GM23338 (cell line): ENCODE measurements around the gene ATG4C. TPM values are rescaled to one million over a fixed set of nuclear protein-coding genes. Genes with fewer than 3 reads are reported as not detected.
"Not testable (repeated sequence)": the region's sequence is repeated elsewhere in the genome, so short reads cannot be mapped to it uniquely, and the experiment has no call there.

Source experiments
- ATAC-seq: fragments of 200-7000 bp; cut with Tn5 transposase; 3 replicates; pipeline ENCODE4 v1.9.1; 2020
- DNase-seq: peaks from one replicate; pipeline ENCODE4 v3.0.0-alpha.2; 2015; ENCODE audit warnings: low spot score
- H2AFZ ChIP-seq: fragments of 200-600 bp; sonication (generic); 2 replicates; pipeline ENCODE4 v1.8.0; 2016; ENCODE audit warnings: antibody characterized with exemption, mild to moderate bottlenecking, moderate library complexity
- H3F3A ChIP-seq: fragments of 200-600 bp; sonication (generic); replicated peaks from 2 replicates; pipeline ENCODE4 v1.8.0; 2017; ENCODE audit warnings: antibody characterized with exemption, mixed run types, low read depth
- H3K27ac ChIP-seq: fragments of 200-600 bp; sonication (generic); 2 replicates; pipeline ENCODE4 v1.6.1; 2016; ENCODE audit warnings: low read depth
- H3K27me3 ChIP-seq: fragments of 200-600 bp; sonication (generic); 2 replicates; pipeline ENCODE4 v1.8.0; 2016; ENCODE audit warnings: mild to moderate bottlenecking, mixed run types, moderate library complexity; ENCODE audit not compliant: insufficient read depth
- H3K36me3 ChIP-seq: fragments of 200-600 bp; sonication (generic); 2 replicates; pipeline ENCODE4 v1.8.0; 2016; ENCODE audit warnings: mild to moderate bottlenecking; ENCODE audit not compliant: insufficient read depth
- H3K4me1 ChIP-seq: fragments of 200-600 bp; sonication (generic); 2 replicates; pipeline ENCODE4 v1.8.0; 2016; ENCODE audit warnings: mild to moderate bottlenecking, moderate library complexity; ENCODE audit not compliant: insufficient read depth
- H3K4me2 ChIP-seq: fragments of 200-600 bp; sonication (generic); 2 replicates; pipeline ENCODE4 v1.7.1; 2017; ENCODE audit warnings: mixed run types
- H3K4me3 ChIP-seq: fragments of 200-600 bp; sonication (generic); 2 replicates; pipeline ENCODE4 v1.6.1; 2016; ENCODE audit warnings: mixed run types
- H3K79me2 ChIP-seq: fragments of 200-600 bp; sonication (generic); replicated peaks from 2 replicates; pipeline ENCODE4 v1.8.0; 2017; ENCODE audit warnings: mild to moderate bottlenecking; ENCODE audit not compliant: insufficient read depth
- H3K9me2 ChIP-seq: fragments of 200-600 bp; sonication (generic); 2 replicates; pipeline ENCODE4 v1.8.0; 2017; ENCODE audit not compliant: insufficient read depth
- H4K20me1 ChIP-seq: fragments of 200-600 bp; sonication (generic); replicated peaks from 2 replicates; pipeline ENCODE4 v1.8.0; 2017; ENCODE audit warnings: mild to moderate bottlenecking; ENCODE audit not compliant: insufficient read depth
- H3K27ac Mint-ChIP-seq: 2 replicates; pipeline ENCODE4 v1.8.0; 2020; ENCODE audit warnings: inconsistent platforms, mild to moderate bottlenecking, moderate library complexity, mixed read lengths
- H3K27me3 Mint-ChIP-seq: 3 replicates; pipeline ENCODE4 v1.8.0; 2022; ENCODE audit warnings: low read depth, mild to moderate bottlenecking, moderate library complexity, mixed read lengths, inconsistent platforms; ENCODE audit not compliant: insufficient read depth, poor library complexity
- H3K36me3 Mint-ChIP-seq: 3 replicates; pipeline ENCODE4 v1.8.0; 2021; ENCODE audit warnings: low read depth, mild to moderate bottlenecking, inconsistent platforms, moderate library complexity, mixed read lengths
- H3K4me1 Mint-ChIP-seq: 3 replicates; pipeline ENCODE4 v1.8.0; 2020; ENCODE audit warnings: mild to moderate bottlenecking, inconsistent platforms, mixed read lengths
- H3K4me3 Mint-ChIP-seq: 3 replicates; pipeline ENCODE4 v1.8.0; 2021; ENCODE audit warnings: moderate library complexity, mild to moderate bottlenecking, inconsistent platforms, mixed read lengths
- H3K9me3 Mint-ChIP-seq: 3 replicates; pipeline ENCODE4 v1.8.0; 2020; ENCODE audit warnings: moderate library complexity, mild to moderate bottlenecking, inconsistent platforms, mixed read lengths
- NANOG ChIP-seq: IDR thresholded peaks from 2 replicates; pipeline ENCODE4 v1.6.1; 2016; ENCODE audit warnings: antibody characterized with exemption, borderline replicate concordance
- polyA plus RNA-seq: library from polyadenylated mRNA; unstranded; fragments of >200 nt; fragmentation: Nextera tagmentation; extraction: Ambion mirVana; gene quantifications from 2 replicates; pipeline ENCODE4 v1.2.1, GENCODE V29; 2016
- total RNA-seq: library from RNA; depleted of rRNA; stranded (reverse); fragments of >200 nt; shearing (Covaris generic); gene quantifications from 2 replicates; pipeline ENCODE4 v1.2.3, GENCODE V29; 2014
- TF ChIP-seq, protein P1 (sequence below): fragments of 250-450 bp; sonication (Bioruptor Pico); IDR thresholded peaks from 2 replicates; pipeline ENCODE4 v1.5.0; 2020; ENCODE audit warnings: mild to moderate bottlenecking, moderate library complexity

The ATG4C gene
- total and polyA plus RNA-seq, 2 experiments from 2014 or later = 15.7 to 18.6 TPM

DNA sequence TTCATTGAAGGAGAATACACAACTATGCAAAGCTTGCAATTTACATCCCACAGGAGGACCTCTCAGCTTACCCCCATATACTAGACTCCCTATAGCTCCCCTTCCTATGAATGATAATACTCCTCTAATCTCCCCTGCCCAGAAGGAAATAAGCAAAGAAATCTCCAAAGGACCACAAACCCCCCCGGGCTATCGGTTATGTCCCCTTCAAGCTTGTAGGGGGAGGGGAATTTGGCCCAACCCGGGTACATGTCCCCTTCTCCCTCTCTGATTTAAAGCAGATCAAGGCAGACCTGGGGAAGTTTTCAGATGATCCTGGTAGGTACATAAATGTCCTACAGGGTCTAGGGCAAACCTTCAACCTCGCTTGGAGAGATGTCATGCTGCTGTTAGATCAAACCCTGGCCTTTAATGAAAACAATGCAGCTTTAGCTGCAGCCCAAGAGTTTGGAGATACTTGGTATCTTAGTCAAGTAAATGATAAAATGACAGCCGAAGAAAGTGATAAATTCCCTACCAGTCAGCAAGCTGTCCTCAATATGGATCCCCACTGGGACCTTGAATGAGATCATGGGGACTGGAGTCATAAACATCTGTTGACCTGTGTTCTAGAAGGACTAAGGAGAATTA, 27.6 kb upstream of the ATG4C start:
- ATAC-seq, H4K20me1 ChIP-seq, H3K36me3 ChIP-seq, H3K27ac Mint-ChIP-seq, H3K79me2 ChIP-seq, H2AFZ ChIP-seq, H3K9me2 ChIP-seq, H3K27me3 ChIP-seq: not testable (repeated sequence)
- Histone ChIP-seq H3K4me2 (peak overlapping the region; percentile 70), H3K4me3 (peak overlapping the region; percentile 45; the same call in 1 of the 2 replicates), H3K27ac (peak overlapping the region; percentile 91), H3K4me1 (peaks cover 27% of the 10 kb centered on the region), H3F3A (0 out of 2 replicates have a peak, but pooled peaks cover 12% of the 10 kb centered on the region)
- TF ChIP-seq, protein P1, sequence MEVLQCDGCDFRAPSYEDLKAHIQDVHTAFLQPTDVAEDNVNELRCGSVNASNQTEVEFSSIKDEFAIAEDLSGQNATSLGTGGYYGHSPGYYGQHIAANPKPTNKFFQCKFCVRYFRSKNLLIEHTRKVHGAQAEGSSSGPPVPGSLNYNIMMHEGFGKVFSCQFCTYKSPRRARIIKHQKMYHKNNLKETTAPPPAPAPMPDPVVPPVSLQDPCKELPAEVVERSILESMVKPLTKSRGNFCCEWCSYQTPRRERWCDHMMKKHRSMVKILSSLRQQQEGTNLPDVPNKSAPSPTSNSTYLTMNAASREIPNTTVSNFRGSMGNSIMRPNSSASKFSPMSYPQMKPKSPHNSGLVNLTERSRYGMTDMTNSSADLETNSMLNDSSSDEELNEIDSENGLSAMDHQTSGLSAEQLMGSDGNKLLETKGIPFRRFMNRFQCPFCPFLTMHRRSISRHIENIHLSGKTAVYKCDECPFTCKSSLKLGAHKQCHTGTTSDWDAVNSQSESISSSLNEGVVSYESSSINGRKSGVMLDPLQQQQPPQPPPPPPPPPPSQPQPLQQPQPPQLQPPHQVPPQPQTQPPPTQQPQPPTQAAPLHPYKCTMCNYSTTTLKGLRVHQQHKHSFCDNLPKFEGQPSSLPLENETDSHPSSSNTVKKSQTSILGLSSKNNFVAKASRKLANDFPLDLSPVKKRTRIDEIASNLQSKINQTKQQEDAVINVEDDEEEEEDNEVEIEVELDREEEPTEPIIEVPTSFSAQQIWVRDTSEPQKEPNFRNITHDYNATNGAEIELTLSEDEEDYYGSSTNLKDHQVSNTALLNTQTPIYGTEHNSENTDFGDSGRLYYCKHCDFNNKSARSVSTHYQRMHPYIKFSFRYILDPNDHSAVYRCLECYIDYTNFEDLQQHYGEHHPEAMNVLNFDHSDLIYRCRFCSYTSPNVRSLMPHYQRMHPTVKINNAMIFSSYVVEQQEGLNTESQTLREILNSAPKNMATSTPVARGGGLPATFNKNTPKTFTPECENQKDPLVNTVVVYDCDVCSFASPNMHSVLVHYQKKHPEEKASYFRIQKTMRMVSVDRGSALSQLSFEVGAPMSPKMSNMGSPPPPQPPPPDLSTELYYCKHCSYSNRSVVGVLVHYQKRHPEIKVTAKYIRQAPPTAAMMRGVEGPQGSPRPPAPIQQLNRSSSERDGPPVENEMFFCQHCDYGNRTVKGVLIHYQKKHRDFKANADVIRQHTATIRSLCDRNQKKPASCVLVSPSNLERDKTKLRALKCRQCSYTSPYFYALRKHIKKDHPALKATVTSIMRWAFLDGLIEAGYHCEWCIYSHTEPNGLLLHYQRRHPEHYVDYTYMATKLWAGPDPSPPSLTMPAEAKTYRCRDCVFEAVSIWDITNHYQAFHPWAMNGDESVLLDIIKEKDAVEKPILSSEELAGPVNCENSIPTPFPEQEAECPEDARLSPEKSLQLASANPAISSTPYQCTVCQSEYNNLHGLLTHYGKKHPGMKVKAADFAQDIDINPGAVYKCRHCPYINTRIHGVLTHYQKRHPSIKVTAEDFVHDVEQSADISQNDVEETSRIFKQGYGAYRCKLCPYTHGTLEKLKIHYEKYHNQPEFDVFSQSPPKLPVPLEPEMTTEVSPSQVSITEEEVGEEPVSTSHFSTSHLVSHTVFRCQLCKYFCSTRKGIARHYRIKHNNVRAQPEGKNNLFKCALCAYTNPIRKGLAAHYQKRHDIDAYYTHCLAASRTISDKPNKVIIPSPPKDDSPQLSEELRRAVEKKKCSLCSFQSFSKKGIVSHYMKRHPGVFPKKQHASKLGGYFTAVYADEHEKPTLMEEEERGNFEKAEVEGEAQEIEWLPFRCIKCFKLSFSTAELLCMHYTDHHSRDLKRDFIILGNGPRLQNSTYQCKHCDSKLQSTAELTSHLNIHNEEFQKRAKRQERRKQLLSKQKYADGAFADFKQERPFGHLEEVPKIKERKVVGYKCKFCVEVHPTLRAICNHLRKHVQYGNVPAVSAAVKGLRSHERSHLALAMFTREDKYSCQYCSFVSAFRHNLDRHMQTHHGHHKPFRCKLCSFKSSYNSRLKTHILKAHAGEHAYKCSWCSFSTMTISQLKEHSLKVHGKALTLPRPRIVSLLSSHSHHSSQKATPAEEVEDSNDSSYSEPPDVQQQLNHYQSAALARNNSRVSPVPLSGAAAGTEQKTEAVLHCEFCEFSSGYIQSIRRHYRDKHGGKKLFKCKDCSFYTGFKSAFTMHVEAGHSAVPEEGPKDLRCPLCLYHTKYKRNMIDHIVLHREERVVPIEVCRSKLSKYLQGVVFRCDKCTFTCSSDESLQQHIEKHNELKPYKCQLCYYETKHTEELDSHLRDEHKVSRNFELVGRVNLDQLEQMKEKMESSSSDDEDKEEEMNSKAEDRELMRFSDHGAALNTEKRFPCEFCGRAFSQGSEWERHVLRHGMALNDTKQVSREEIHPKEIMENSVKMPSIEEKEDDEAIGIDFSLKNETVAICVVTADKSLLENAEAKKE = peak; percentile 94
- 0 out of 2 replicates have a peak, but pooled peaks have one; percentile 10 for TF ChIP-seq NANOG
- Mint-ChIP-seq H3K4me1 (peaks cover 35% of the 10 kb centered on the region), H3K9me3 (peaks cover 51% of the 10 kb centered on the region), H3K4me3 (peak overlapping the region; percentile 19), H3K36me3 (peaks cover 58% of the 10 kb centered on the region), H3K27me3 (peaks cover 15% of the 10 kb centered on the region)
- DNase-seq = peak; percentile 24

DNA sequence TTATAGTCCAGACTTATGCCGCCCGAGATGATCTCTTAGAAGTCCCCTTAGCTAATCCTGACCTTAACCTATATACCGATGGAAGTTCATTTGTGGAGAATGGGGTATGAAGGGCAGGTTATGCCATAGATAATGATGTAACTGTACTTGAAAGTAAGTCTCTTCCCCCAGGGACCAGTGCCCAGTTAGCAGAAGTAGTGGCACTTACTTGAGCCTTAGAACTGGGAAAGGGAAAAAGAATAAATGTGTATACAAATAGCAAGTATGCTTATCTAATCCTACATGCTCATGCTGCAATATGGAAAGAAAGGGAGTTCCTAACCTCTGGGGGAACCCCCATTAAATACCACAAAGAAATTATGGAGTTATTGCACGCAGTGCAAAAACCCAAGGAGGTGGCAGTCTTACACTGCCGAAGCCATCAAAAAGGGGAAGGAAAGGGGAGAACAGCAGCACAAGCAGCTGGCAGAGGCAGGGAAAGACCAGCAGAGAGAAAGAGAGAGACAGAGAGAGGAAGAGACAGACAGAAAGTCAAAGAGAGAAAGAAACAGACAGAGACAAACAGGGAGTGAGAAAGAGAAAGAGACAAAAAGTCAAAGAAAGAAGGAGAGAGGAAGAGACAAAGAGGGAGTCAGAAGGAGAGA, 24.6 kb upstream of the ATG4C start:
- not testable (repeated sequence) for H3K9me2 ChIP-seq
- peaks cover 18% of the 10 kb centered on the region for H3K27me3 Mint-ChIP-seq

DNA sequence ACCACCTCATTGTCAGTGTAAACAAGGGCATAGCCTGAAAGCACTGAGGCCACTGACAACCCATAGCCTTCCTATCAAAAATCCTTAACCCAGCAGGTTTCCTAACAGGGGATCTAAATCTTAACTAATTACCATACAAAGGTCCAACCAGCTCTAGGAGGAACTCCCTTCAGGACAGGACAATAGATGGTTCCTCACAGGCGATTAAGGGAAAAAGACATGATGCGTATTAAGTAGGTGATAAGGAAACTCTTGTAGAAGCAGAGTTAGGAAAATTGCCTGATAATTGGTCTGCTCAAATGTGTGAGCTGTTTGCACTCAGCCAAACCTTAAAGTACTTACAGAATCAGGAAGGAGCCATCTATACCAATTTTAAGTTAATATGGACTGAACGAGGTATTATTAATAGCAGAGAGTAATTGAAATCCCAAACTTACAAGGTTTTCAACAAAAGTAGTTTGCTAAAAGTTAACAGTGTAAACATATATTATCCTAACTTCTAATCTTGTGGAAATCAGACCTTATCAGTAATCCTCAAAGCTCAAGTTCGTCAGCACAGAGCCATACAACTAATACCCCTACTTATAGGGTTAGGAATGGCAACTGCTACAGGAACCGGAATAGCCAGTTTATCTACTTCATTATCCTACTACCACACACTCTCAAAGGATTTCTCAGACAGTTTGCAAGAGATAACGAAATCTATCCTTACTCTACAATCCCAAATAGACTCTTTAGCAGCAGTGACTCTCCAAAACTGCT, 23.7 kb upstream of the ATG4C start:
- H3K27me3 Mint-ChIP-seq = peaks cover 18% of the 10 kb centered on the region
- H2AFZ ChIP-seq, H3K9me2 ChIP-seq, H3K4me3 Mint-ChIP-seq, H3K36me3 ChIP-seq, H3K4me3 ChIP-seq, H3K27ac Mint-ChIP-seq, H3K4me2 ChIP-seq, H4K20me1 ChIP-seq, DNase-seq, H3K79me2 ChIP-seq, ATAC-seq, H3F3A ChIP-seq, H3K27me3 ChIP-seq, H3K27ac ChIP-seq: not testable (repeated sequence)
- peaks cover 19% of the 10 kb centered on the region for H3K4me1 ChIP-seq
- peaks cover 42% of the 10 kb centered on the region for H3K9me3 Mint-ChIP-seq
- peaks cover 25% of the 10 kb centered on the region for H3K4me1 Mint-ChIP-seq
- H3K36me3 Mint-ChIP-seq = peaks cover 48% of the 10 kb centered on the region

More for the DNA sequence above, 24.6 kb upstream of the ATG4C start:
- not testable (repeated sequence) for ATAC-seq, H3K4me3 Mint-ChIP-seq, H3F3A ChIP-seq, H3K36me3 ChIP-seq, H3K27ac Mint-ChIP-seq, H3K27ac ChIP-seq, H3K4me3 ChIP-seq, H4K20me1 ChIP-seq, H2AFZ ChIP-seq, H3K4me2 ChIP-seq, H3K27me3 ChIP-seq, H3K79me2 ChIP-seq, DNase-seq
- H3K9me3 Mint-ChIP-seq = peaks cover 48% of the 10 kb centered on the region
- H3K4me1 Mint-ChIP-seq = peaks cover 34% of the 10 kb centered on the region
- H3K36me3 Mint-ChIP-seq = peaks cover 57% of the 10 kb centered on the region
- peaks cover 26% of the 10 kb centered on the region for H3K4me1 ChIP-seq

DNA sequence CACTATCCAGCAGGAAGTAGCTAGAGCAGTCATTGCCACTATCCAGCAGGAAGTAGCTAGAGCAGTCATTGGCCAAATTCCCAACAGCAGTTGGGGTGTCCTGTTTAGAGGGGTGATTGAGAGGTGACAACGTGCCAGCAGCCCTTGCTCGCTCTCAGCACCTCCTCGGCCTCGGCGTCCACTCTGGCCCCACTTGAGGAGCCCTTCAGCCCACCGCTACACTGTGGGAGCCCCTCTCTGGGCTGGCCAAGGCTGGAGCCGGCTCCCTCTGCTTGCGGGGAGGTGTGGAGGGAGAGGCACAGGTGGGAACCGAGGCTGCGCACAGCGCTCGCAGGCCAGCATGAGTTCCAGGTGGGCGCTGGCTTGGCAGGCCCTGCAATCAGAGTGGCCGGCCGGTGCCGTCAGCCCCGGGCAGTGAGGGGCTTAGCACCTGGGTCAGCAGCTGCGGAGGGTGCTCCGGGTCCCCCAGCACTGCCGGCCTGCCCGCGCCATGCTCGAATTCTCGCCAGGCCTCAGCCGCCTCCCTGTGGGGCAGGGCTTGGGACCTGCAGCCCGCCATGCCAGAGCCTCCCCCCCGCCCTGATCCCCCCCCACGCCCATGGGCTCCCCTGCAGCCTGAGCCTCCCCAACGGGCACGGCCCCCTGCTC, 22.6 kb upstream of the ATG4C start:
- not testable (repeated sequence) for H3K9me2 ChIP-seq, H3K4me2 ChIP-seq, H3K79me2 ChIP-seq, H3K27ac ChIP-seq, DNase-seq, H3K36me3 ChIP-seq, H3K4me3 ChIP-seq, H3K27me3 ChIP-seq, H3K4me3 Mint-ChIP-seq, H4K20me1 ChIP-seq, ATAC-seq, H3F3A ChIP-seq, H2AFZ ChIP-seq, H3K27ac Mint-ChIP-seq
- peaks cover 11% of the 10 kb centered on the region for H3K4me1 ChIP-seq
- Mint-ChIP-seq H3K27me3 (peaks cover 11% of the 10 kb centered on the region), H3K4me1 (peaks cover 21% of the 10 kb centered on the region), H3K36me3 (peaks cover 47% of the 10 kb centered on the region), H3K9me3 (peaks cover 42% of the 10 kb centered on the region)
